HEK293T (cell line): ENCODE results near the gene MS4A8.
A peak's percentile ranks its signal among the peaks of the same experiment; 100 is the strongest.
"Not testable (repeated sequence)": the region's sequence is repeated elsewhere in the genome, so short reads cannot be mapped to it uniquely, and the experiment has no call there.

Source experiments
- CTCF ChIA-PET: fragments of 350-600 bp; formaldehyde crosslinking; extraction: SDS; loops from one replicate; lab custom pipeline; 2021; ENCODE audit warnings: antibody characterized with exemption, inconsistent platforms; lab: Yijun Ruan, JAX
- POLR2A ChIA-PET: fragments of 350-600 bp; formaldehyde crosslinking; extraction: SDS; loops from one replicate; lab custom pipeline; 2020; ENCODE audit warnings: antibody characterized with exemption, inconsistent platforms; lab: Yijun Ruan, JAX
- DNase-seq: peaks from one replicate; pipeline ENCODE4 v3.0.0; 2012; ENCODE audit warnings: mixed read lengths; ENCODE audit errors: extremely low spot score
- ARNT ChIP-seq: fragments of 450-650 bp; IDR thresholded peaks from 2 replicates; pipeline ENCODE4 v1.6.1; 2017; ENCODE audit warnings: mild to moderate bottlenecking
- BHLHE40 ChIP-seq: fragments of 450-650 bp; IDR thresholded peaks from 2 replicates; pipeline ENCODE4 v1.6.1; 2016; ENCODE audit warnings: mild to moderate bottlenecking, moderate library complexity, borderline replicate concordance
- CTBP1 ChIP-seq: fragments of 450-650 bp; IDR thresholded peaks from 2 replicates; pipeline ENCODE4 v1.6.1; 2016; ENCODE audit warnings: borderline replicate concordance
- ELF4 ChIP-seq: fragments of 450-650 bp; IDR thresholded peaks from 2 replicates; pipeline ENCODE4 v1.6.1; 2017; ENCODE audit warnings: antibody characterized with exemption
- FOXA1 ChIP-seq: fragments of 450-650 bp; IDR thresholded peaks from 2 replicates; pipeline ENCODE4 v1.6.1; 2016; ENCODE audit warnings: mild to moderate bottlenecking
- FOXK2 ChIP-seq: fragments of 450-650 bp; IDR thresholded peaks from 2 replicates; pipeline ENCODE4 v1.6.1; 2016; ENCODE audit warnings: mild to moderate bottlenecking
- FOXM1 ChIP-seq: fragments of 450-650 bp; IDR thresholded peaks from 2 replicates; pipeline ENCODE4 v1.6.1; 2017; ENCODE audit warnings: mild to moderate bottlenecking, borderline replicate concordance
- HDGF ChIP-seq: fragments of 450-650 bp; IDR thresholded peaks from 2 replicates; pipeline ENCODE4 v1.6.1; 2017; ENCODE audit warnings: antibody characterized with exemption, borderline replicate concordance
- L3MBTL2 ChIP-seq: fragments of 450-650 bp; conservative IDR thresholded peaks from 2 replicates; pipeline ENCODE4 v1.6.1; 2016; ENCODE audit warnings: mild to moderate bottlenecking
- LEF1 ChIP-seq: fragments of 450-650 bp; IDR thresholded peaks from 2 replicates; pipeline ENCODE4 v1.6.1; 2017; ENCODE audit warnings: mild to moderate bottlenecking, borderline replicate concordance
- NFRKB ChIP-seq: fragments of 450-650 bp; IDR thresholded peaks from 2 replicates; pipeline ENCODE4 v1.6.1; 2016; ENCODE audit warnings: mild to moderate bottlenecking, moderate library complexity
- PKNOX1 ChIP-seq: fragments of 450-650 bp; IDR thresholded peaks from 2 replicates; pipeline ENCODE4 v1.6.1; 2016
- SP1 ChIP-seq: fragments of 450-650 bp; IDR thresholded peaks from 2 replicates; pipeline ENCODE4 v1.6.1; 2017
- SUZ12 ChIP-seq: fragments of 450-650 bp; IDR thresholded peaks from 2 replicates; pipeline ENCODE4 v1.6.1; 2016; ENCODE audit warnings: mild to moderate bottlenecking
- TARDBP ChIP-seq: fragments of 450-650 bp; IDR thresholded peaks from 2 replicates; pipeline ENCODE4 v1.6.1; 2016
- ZNF384 ChIP-seq: fragments of 450-650 bp; IDR thresholded peaks from 2 replicates; pipeline ENCODE4 v1.6.1; 2016

Gene MS4A8

GRCh38 chr11:60680455-60681119 lies 18.8 kb upstream of the MS4A8 start:
- DNase-seq = no peak
- no peak for TF ChIP-seq PKNOX1
- TF ChIP-seq FOXM1 = no peak
- no peak for TF ChIP-seq BHLHE40
- no peak for TF ChIP-seq HDGF
- no peak for TF ChIP-seq TARDBP
- TF ChIP-seq CTBP1 = no peak
- no peak for TF ChIP-seq ARNT
- TF ChIP-seq L3MBTL2 = no peak
- no peak for TF ChIP-seq ZNF384
- no peak for TF ChIP-seq LEF1
- no peak for TF ChIP-seq SUZ12
- no peak for TF ChIP-seq FOXA1
- TF ChIP-seq ELF4 = no peak
- no peak for TF ChIP-seq FOXK2
- TF ChIP-seq SP1 = no peak
- no peak for TF ChIP-seq NFRKB
- ChIA-PET POLR2A (no interaction called here), CTCF (no interaction called here)

DNA sequence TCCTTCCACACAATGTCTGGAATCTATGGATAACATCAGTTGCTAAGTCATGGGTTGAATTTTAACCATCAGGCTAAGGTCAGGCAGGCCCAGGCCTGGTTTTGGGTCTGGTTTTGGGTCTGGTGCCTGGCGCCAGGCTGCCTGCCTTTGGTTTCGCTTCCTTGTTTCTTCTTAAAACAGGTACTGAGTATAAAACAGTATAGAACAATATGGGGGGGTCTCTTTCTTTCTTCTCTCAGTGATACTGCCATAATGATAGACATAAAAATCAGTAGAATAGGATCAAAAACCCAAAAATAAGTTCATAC lies 14.9 kb upstream of the MS4A8 start:
- CTCF ChIA-PET, DNase-seq, POLR2A ChIA-PET: not testable (repeated sequence)

DNA sequence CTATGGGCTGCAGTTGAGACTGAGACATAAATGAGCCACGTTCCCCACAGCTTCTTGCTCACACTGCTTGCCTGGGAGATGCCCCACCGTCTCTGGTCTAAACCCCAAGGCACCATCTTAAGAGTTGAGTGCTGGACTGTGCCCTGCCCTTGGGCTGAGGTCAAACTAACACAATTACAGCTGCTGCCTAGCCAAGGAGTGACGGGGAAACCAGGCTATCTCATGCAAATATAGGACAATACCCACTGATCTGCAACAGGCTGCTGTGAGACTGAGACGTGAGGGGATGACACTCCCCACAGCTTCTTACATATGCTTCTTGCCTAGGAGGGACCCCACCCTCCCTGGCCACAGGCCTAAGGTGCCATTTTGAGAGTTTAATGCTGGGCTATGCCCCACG lies 7.8 kb upstream of the MS4A8 start:
- DNase-seq = no peak
- ChIA-PET POLR2A (no interaction called here), CTCF (no interaction called here)

GRCh38 chr11:60699936-60700335 lies 524 bp downstream of the MS4A8 start:
- no peak for TF ChIP-seq LEF1
- no peak for TF ChIP-seq ELF4
- no peak for TF ChIP-seq FOXK2
- TF ChIP-seq L3MBTL2 = no peak
- no peak for TF ChIP-seq FOXM1
- TF ChIP-seq SP1 = no peak
- TF ChIP-seq ZNF384 = no peak
- TF ChIP-seq FOXA1 = no peak
- no peak for TF ChIP-seq ARNT
- no peak for TF ChIP-seq TARDBP
- no peak for TF ChIP-seq CTBP1
- TF ChIP-seq SUZ12 = no peak
- no peak for TF ChIP-seq HDGF
- TF ChIP-seq NFRKB = no peak
- no peak for TF ChIP-seq BHLHE40
- no peak for TF ChIP-seq PKNOX1
- ChIA-PET POLR2A (no interaction called here), CTCF (no interaction called here)
- DNase-seq = no peak

More for the DNA sequence above, 7.8 kb upstream of the MS4A8 start:
- TF ChIP-seq ZNF384 (no peak), LEF1 (no peak), ARNT (no peak), HDGF (no peak), FOXA1 (no peak), FOXK2 (no peak), FOXM1 (no peak), SP1 (no peak), ELF4 (no peak), SUZ12 (no peak), L3MBTL2 (no peak), CTBP1 (no peak)

- ChIA-PET POLR2A (no interaction called here), CTCF (interaction anchor here (0.7 to 1.4 kb wide), 2 partner anchors 62 to 1427 kb away, joined by 3 to 5 read pairs; no protein-coding TSS in a partner anchor)
- TF ChIP-seq ARNT (no peak), NFRKB (no peak), SP1 (no peak), PKNOX1 (no peak), HDGF (no peak), SUZ12 (no peak), FOXA1 (no peak), ZNF384 (no peak), ELF4 (no peak), FOXM1 (no peak), TARDBP (no peak), CTBP1 (no peak)
- DNase-seq = peak; percentile 49
Observed at GRCh38 chr11:60700689-60701468, 1.5 kb downstream of the MS4A8 start.

DNA sequence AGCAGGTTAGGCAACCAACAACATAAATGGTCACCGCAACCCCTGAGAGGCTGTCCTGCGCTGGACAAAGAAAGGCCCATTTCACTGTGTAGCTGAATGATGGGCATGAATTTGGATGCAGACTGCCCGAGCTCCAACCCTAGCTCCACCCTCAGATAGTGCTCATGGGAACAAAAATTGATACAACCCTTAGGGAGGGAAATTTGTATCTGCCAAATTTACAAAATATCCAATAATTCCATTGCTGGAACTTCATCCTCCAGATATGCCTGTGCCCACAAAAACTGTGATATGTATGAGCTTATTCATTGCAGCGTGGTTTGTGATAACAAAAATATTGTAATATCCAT lies 2.0 kb downstream of the MS4A8 start:
- POLR2A ChIA-PET = no interaction called here
- DNase-seq = no peak
- no peak for TF ChIP-seq L3MBTL2
- no peak for TF ChIP-seq FOXM1
- no peak for TF ChIP-seq FOXK2
- no peak for TF ChIP-seq SUZ12
- TF ChIP-seq HDGF = no peak
- CTCF ChIA-PET = interaction anchor here (1.4 kb wide), 1 partner anchor 61 kb away, joined by 5 read pairs; no protein-coding TSS in a partner anchor
